MM.1S (cell line): ENCODE data around the gene OR2AE1.

ENCODE experiments used
- EZH2 ChIP-seq: fragments of 300-600 bp; sonication (generic); optimal IDR thresholded peaks from 2 replicates; pipeline ENCODE3; 2017; ENCODE audit warnings: low read depth, mild to moderate bottlenecking, antibody characterized with exemption, low read length, mixed read lengths
- EZH2phosphoT487 ChIP-seq: fragments of 300-600 bp; sonication (generic); IDR thresholded peaks from 2 replicates; pipeline ENCODE4 v1.6.1; 2018; ENCODE audit warnings: antibody characterized with exemption, low read length
- TF ChIP-seq, protein P1 (sequence below): fragments of 300-600 bp; sonication (generic); IDR thresholded peaks from 2 replicates; pipeline ENCODE4 v1.5.1; 2016; ENCODE audit warnings: antibody characterized with exemption, low read length, mixed read lengths

- TF ChIP-seq, protein P1, sequence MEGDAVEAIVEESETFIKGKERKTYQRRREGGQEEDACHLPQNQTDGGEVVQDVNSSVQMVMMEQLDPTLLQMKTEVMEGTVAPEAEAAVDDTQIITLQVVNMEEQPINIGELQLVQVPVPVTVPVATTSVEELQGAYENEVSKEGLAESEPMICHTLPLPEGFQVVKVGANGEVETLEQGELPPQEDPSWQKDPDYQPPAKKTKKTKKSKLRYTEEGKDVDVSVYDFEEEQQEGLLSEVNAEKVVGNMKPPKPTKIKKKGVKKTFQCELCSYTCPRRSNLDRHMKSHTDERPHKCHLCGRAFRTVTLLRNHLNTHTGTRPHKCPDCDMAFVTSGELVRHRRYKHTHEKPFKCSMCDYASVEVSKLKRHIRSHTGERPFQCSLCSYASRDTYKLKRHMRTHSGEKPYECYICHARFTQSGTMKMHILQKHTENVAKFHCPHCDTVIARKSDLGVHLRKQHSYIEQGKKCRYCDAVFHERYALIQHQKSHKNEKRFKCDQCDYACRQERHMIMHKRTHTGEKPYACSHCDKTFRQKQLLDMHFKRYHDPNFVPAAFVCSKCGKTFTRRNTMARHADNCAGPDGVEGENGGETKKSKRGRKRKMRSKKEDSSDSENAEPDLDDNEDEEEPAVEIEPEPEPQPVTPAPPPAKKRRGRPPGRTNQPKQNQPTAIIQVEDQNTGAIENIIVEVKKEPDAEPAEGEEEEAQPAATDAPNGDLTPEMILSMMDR: no peak
- TF ChIP-seq EZH2: no peak
- no peak for TF ChIP-seq EZH2phosphoT487
Measured at GRCh38 chr7:99863847-99864440, 12.9 kb downstream of the OR2AE1 start.
